ENCODE measurements around the gene FNDC3A. TPM values are rescaled to one million over a fixed set of nuclear protein-coding genes. Genes with fewer than 3 reads are reported as not detected.

The FNDC3A gene
- total and polyA plus RNA-seq, 9 of the 15 experiments (the other 6 are each of a cell fraction or from before 2014, with no cell fraction given) = 4.1 to 22.0 (median 13.5) TPM

GRCh38 chr13:49125964-49126524 is 150.3 kb downstream of the FNDC3A start:
- no peaks in the 10 kb centered on the region for H3K9me1 ChIP-seq (ENCODE audit: control insufficient read depth, insufficient read depth, low read length)
- H4K20me1 ChIP-seq (replicated peaks; ENCODE audit: control insufficient read depth, insufficient read depth, low read length) = no peaks in the 10 kb centered on the region
- H3K36me3 ChIP-seq (ENCODE audit: control insufficient read depth, insufficient read depth, low read length) = peaks cover 3% of the 10 kb centered on the region; the same call in 2 of the 3 replicates
- H2AFZ ChIP-seq (ENCODE audit: low read depth, low read length) = no peak overlapping the region
- H3K79me2 ChIP-seq (ENCODE audit: control insufficient read depth, insufficient read depth, low read length) = no peaks in the 10 kb centered on the region
- no peak for TF ChIP-seq HES1 (IDR thresholded peaks at IDR 0.05; ENCODE audit: low read depth)
- TF ChIP-seq TBL1XR1 (IDR thresholded peaks at IDR 0.05; ENCODE audit: low read length in 2 of 2) = no peak
- no peak for ATAC-seq
- no peak for DNase-seq (ENCODE audit: extremely low read depth in 1 of 4, low spot score in 3 of 4)
- in situ Hi-C loops (cut with MboI) (no loop called here), intact Hi-C loops (cut with micrococcal nuclease) (no loop called here)
- WGBS (ENCODE audit: insufficient coverage, low coverage, missing lambda C conversion rate) = 25% methylated on average over 2 of the region's 2 CpGs
- no peak overlapping the region for H3K9ac ChIP-seq (ENCODE audit: insufficient read depth in 1 of 2, low read depth in 2 of 2, low read length in 2 of 2)
- no peaks in the 10 kb centered on the region for H3K4me1 ChIP-seq (replicated peaks in 1 of 2; ENCODE audit: control insufficient read depth in 2 of 2, insufficient read depth in 2 of 2, low read length in 2 of 2)
- POLR2A ChIA-PET = no interaction called here
- H3K27ac ChIP-seq (ENCODE audit: extremely low read depth, low read depth, low read length) = no peak overlapping the region
- FAIRE-seq = no peak
- no peaks in the 10 kb centered on the region for H3K27me3 ChIP-seq (ENCODE audit: control insufficient read depth in 2 of 2, insufficient read depth in 2 of 2, low read length in 2 of 2)
- BruUV-seq (replicated peaks) = no TSS peak
- H3K4me2 ChIP-seq (ENCODE audit: insufficient read depth, low read length) = no peak overlapping the region
- H3K9me3 ChIP-seq (replicated peaks; ENCODE audit: control insufficient read depth, insufficient read depth, low read depth, low read length) = no peaks in the 10 kb centered on the region
- H3K4me3 ChIP-seq = no peak overlapping the region
- CTCF ChIA-PET (ENCODE audit: low intra/inter-chr PET ratio) = no interaction called here

- H3K4me1 ChIP-seq (replicated peaks in 1 of 2; ENCODE audit: control insufficient read depth in 2 of 2, insufficient read depth in 2 of 2, low read length in 2 of 2) = no peaks in the 10 kb centered on the region
- H3K27me3 ChIP-seq (ENCODE audit: control insufficient read depth in 2 of 2, insufficient read depth in 2 of 2, low read length in 2 of 2) = no peaks in the 10 kb centered on the region
- TF ChIP-seq TCF7L2 (IDR thresholded peaks at IDR 0.05; ENCODE audit: low read depth, low read length) (no peak), MXI1 (IDR thresholded peaks at IDR 0.05; ENCODE audit: low read depth, low read length) (no peak), TAF9B (IDR thresholded peaks at IDR 0.05; ENCODE audit: partially characterized antibody) (no peak), ARID3B (CRISPR knock-in tag; IDR thresholded peaks at IDR 0.05; ENCODE audit: borderline replicate concordance) (no peak), HMBOX1 (IDR thresholded peaks at IDR 0.05) (no peak), L3MBTL2 (IDR thresholded peaks at IDR 0.05) (no peak), ETV1 (tag; conservative IDR thresholded peaks at IDR 0.05; ENCODE audit: low read depth) (no peak), CTCFL (IDR thresholded peaks at IDR 0.05; ENCODE audit: borderline replicate concordance, insufficient read depth, low read depth, low read length, poor library complexity, severe bottlenecking) (no peak)
- no peak overlapping the region for H3K4me2 ChIP-seq (ENCODE audit: insufficient read depth, low read length)
- H3K27ac ChIP-seq (ENCODE audit: extremely low read depth, low read depth, low read length) = no peak overlapping the region
- no TSS peak for BruUV-seq (replicated peaks)
- DNase-seq (ENCODE audit: extremely low read depth in 1 of 4, low spot score in 3 of 4) (no peak), ATAC-seq (no peak), FAIRE-seq (no peak)
- H2AFZ ChIP-seq (ENCODE audit: low read depth, low read length) = no peak overlapping the region
- no peaks in the 10 kb centered on the region for H3K79me2 ChIP-seq (ENCODE audit: control insufficient read depth, insufficient read depth, low read length)
- no peak overlapping the region for H3K4me3 ChIP-seq
- H3K9ac ChIP-seq (ENCODE audit: insufficient read depth in 1 of 2, low read depth in 2 of 2, low read length in 2 of 2) = no peak overlapping the region
- intact Hi-C loops (cut with micrococcal nuclease) (no loop called here), in situ Hi-C loops (cut with MboI) (no loop called here)
- ChIA-PET POLR2A (no interaction called here), CTCF (ENCODE audit: low intra/inter-chr PET ratio) (no interaction called here)
- no peaks in the 10 kb centered on the region for H4K20me1 ChIP-seq (replicated peaks; ENCODE audit: control insufficient read depth, insufficient read depth, low read length)
- H3K9me1 ChIP-seq (ENCODE audit: control insufficient read depth, insufficient read depth, low read length) = no peaks in the 10 kb centered on the region
- H3K36me3 ChIP-seq (ENCODE audit: control insufficient read depth, insufficient read depth, low read length) = peaks cover 38% of the 10 kb centered on the region; the same call in 2 of the 3 replicates
- H3K9me3 ChIP-seq (replicated peaks; ENCODE audit: control insufficient read depth, insufficient read depth, low read depth, low read length) = no peaks in the 10 kb centered on the region
- 100% methylated on average over 1 of the region's 1 CpG for WGBS (ENCODE audit: insufficient coverage, low coverage, missing lambda C conversion rate)
These were observed 156.8 kb downstream of the FNDC3A start for GRCh38 chr13:49132479-49133002.
